ENCODE data around the gene LCNL1. TPM values are rescaled to one million over a fixed set of nuclear protein-coding genes. Genes with fewer than 3 reads are reported as not detected.

LCNL1 gene
- total RNA-seq, 2 donors from 2014 or later, result 0.11 TPM; not detected in 1

GRCh38 chr9:136944212-136944518, 38.6 kb upstream of the LCNL1 start:
- H3K9me3 Mint-ChIP-seq, result no peaks in the 10 kb centered on the region
- H3K27me3 Mint-ChIP-seq, result no peaks in the 10 kb centered on the region
- peaks cover 3% of the 10 kb centered on the region for H3K4me1 Mint-ChIP-seq
- ATAC-seq (replicated peaks), result peak; percentile 55
- peaks cover 30% of the 10 kb centered on the region for H3K36me3 Mint-ChIP-seq (ENCODE audit: low read depth)
- peak overlapping the region; percentile 58 for H3K4me3 Mint-ChIP-seq
- H3K27ac Mint-ChIP-seq, result no peak overlapping the region

GRCh38 chr9:136944519-136945332, 38.1 kb upstream of the LCNL1 start, which contains the start of the genes C8G and FBXW5:
C8G (plus strand) TSS chr9:136945243; CDS start chr9:136945321, 78 bp downstream.
FBXW5 (minus strand) TSS chr9:136944738; CDS start chr9:136944083, 655 bp downstream.
- peak within 1 kb of the TSS; percentile 78 for H3K27ac Mint-ChIP-seq
- no peaks in the 10 kb centered on the region for H3K9me3 Mint-ChIP-seq
- H3K27me3 Mint-ChIP-seq, result no peaks in the 10 kb centered on the region
- peak; percentile 82 for ATAC-seq (replicated peaks)
- H3K4me1 Mint-ChIP-seq, result no peaks in the 10 kb centered on the region
- peaks cover 24% of the 10 kb centered on the region for H3K36me3 Mint-ChIP-seq (ENCODE audit: low read depth)
- H3K4me3 Mint-ChIP-seq, result peak within 1 kb of the TSS; percentile 59

- Mint-ChIP-seq H3K27me3 (no peaks in the 10 kb centered on the region), H3K4me1 (no peaks in the 10 kb centered on the region), H3K27ac (no peak overlapping the region), H3K4me3 (peak overlapping the region; percentile 59), H3K36me3 (ENCODE audit: low read depth) (peaks cover 24% of the 10 kb centered on the region), H3K9me3 (no peaks in the 10 kb centered on the region)
- ATAC-seq (replicated peaks), result no peak
Observed at GRCh38 chr9:136945333-136946227, 37.2 kb upstream of the LCNL1 start.

- Mint-ChIP-seq H3K9me3 (no peaks in the 10 kb centered on the region), H3K27ac (no peak overlapping the region), H3K4me3 (no peak overlapping the region), H3K27me3 (no peaks in the 10 kb centered on the region), H3K4me1 (no peaks in the 10 kb centered on the region), H3K36me3 (ENCODE audit: low read depth) (peaks cover 19% of the 10 kb centered on the region)
- ATAC-seq (replicated peaks), result no peak
Observed at GRCh38 chr9:136946228-136947027, 36.4 kb upstream of the LCNL1 start.

- no peak for ATAC-seq (replicated peaks)
- Mint-ChIP-seq H3K27ac (peak overlapping the region; percentile 33), H3K9me3 (no peaks in the 10 kb centered on the region), H3K27me3 (no peaks in the 10 kb centered on the region), H3K4me3 (no peak overlapping the region), H3K36me3 (ENCODE audit: low read depth) (peaks cover 11% of the 10 kb centered on the region), H3K4me1 (no peaks in the 10 kb centered on the region)
Observed at GRCh38 chr9:136947028-136947891, 35.5 kb upstream of the LCNL1 start.

GRCh38 chr9:136947955-136948510, 34.8 kb upstream of the LCNL1 start:
- Mint-ChIP-seq H3K4me1 (no peaks in the 10 kb centered on the region), H3K27ac (no peak overlapping the region), H3K9me3 (no peaks in the 10 kb centered on the region), H3K27me3 (no peaks in the 10 kb centered on the region), H3K36me3 (ENCODE audit: low read depth) (peaks cover 4% of the 10 kb centered on the region), H3K4me3 (peak overlapping the region; percentile 73)
- ATAC-seq (replicated peaks), result no peak

- Mint-ChIP-seq H3K4me3 (peak overlapping the region; percentile 73), H3K27me3 (no peaks in the 10 kb centered on the region), H3K36me3 (ENCODE audit: low read depth) (no peaks in the 10 kb centered on the region), H3K4me1 (no peaks in the 10 kb centered on the region), H3K9me3 (no peaks in the 10 kb centered on the region), H3K27ac (peak overlapping the region; percentile 54)
- peak; percentile 8 for ATAC-seq (replicated peaks)
Observed at GRCh38 chr9:136949239-136949816, 33.5 kb upstream of the LCNL1 start.

- H3K4me1 Mint-ChIP-seq, result no peaks in the 10 kb centered on the region
- no peaks in the 10 kb centered on the region for H3K27me3 Mint-ChIP-seq
- H3K9me3 Mint-ChIP-seq, result no peaks in the 10 kb centered on the region
- no peaks in the 10 kb centered on the region for H3K36me3 Mint-ChIP-seq (ENCODE audit: low read depth)
- ATAC-seq (replicated peaks), result peak; percentile 98
- H3K27ac Mint-ChIP-seq, result peak overlapping the region; percentile 54
- peak overlapping the region; percentile 73 for H3K4me3 Mint-ChIP-seq
Observed at GRCh38 chr9:136949817-136950655, 32.8 kb upstream of the LCNL1 start.

- H3K27ac Mint-ChIP-seq, result no peak overlapping the region
- H3K36me3 Mint-ChIP-seq (ENCODE audit: low read depth), result no peaks in the 10 kb centered on the region
- H3K9me3 Mint-ChIP-seq, result no peaks in the 10 kb centered on the region
- ATAC-seq (replicated peaks), result no peak
- H3K4me3 Mint-ChIP-seq, result peak overlapping the region; percentile 73
- H3K4me1 Mint-ChIP-seq, result no peaks in the 10 kb centered on the region
- no peaks in the 10 kb centered on the region for H3K27me3 Mint-ChIP-seq
Observed at GRCh38 chr9:136950656-136951276, 32.0 kb upstream of the LCNL1 start.

- Mint-ChIP-seq H3K9me3 (peaks cover 6% of the 10 kb centered on the region), H3K4me3 (peak within 1 kb of the TSS; percentile 73), H3K36me3 (ENCODE audit: low read depth) (no peaks in the 10 kb centered on the region), H3K27ac (no peak within 1 kb of the TSS), H3K27me3 (no peaks in the 10 kb centered on the region), H3K4me1 (peaks cover 7% of the 10 kb centered on the region)
- ATAC-seq (replicated peaks), result no peak
Observed at GRCh38 chr9:136951541-136952320, 31.1 kb upstream of the LCNL1 start, which contains the start of gene LCN12. LCN12 (plus strand) TSS chr9:136952273; CDS start chr9:136952328, 55 bp downstream.

GRCh38 chr9:136952321-136952850, 30.4 kb upstream of the LCNL1 start:
- no peak overlapping the region for H3K4me3 Mint-ChIP-seq
- no peaks in the 10 kb centered on the region for H3K36me3 Mint-ChIP-seq (ENCODE audit: low read depth)
- no peak for ATAC-seq (replicated peaks)
- peaks cover 9% of the 10 kb centered on the region for H3K4me1 Mint-ChIP-seq
- H3K27me3 Mint-ChIP-seq, result no peaks in the 10 kb centered on the region
- peaks cover 8% of the 10 kb centered on the region for H3K9me3 Mint-ChIP-seq
- H3K27ac Mint-ChIP-seq, result no peak overlapping the region

Data from activated T-helper 17 cell treated with anti-CD3 and anti-CD28 coated beads, Interleukin-2, amount 50 U/mL, for 72 hours (primary cell).